Measurements from ENCODE around the gene NDUFB7.
"Not testable (repeated sequence)": the region's sequence is repeated elsewhere in the genome, so short reads cannot be mapped to it uniquely, and the experiment has no call there.

NDUFB7 gene

GRCh38 chr19:14571695-14572490, at the start of gene NDUFB7:
Gene NDUFB7, minus strand, starts transcription at chr19:14572066. Its CDS starts 66 bp downstream, at chr19:14572000.
- peak; percentile 93 for DNase-seq (ENCODE audit: low spot score)

GRCh38 chr19:14619404-14619803, 47.5 kb upstream of the NDUFB7 start:
- no peak for DNase-seq (ENCODE audit: low spot score)

- DNase-seq (ENCODE audit: low spot score) = no peak
Observed at GRCh38 chr19:14616407-14616806, 44.5 kb upstream of the NDUFB7 start.

- no peak for DNase-seq (ENCODE audit: low spot score)
Observed at GRCh38 chr19:14615623-14616022, 43.8 kb upstream of the NDUFB7 start.

GRCh38 chr19:14614099-14614412, 42.2 kb upstream of the NDUFB7 start:
- DNase-seq (ENCODE audit: low spot score) = no peak

- not testable (repeated sequence) for DNase-seq (ENCODE audit: low spot score)
Observed at GRCh38 chr19:14613399-14614098, 41.7 kb upstream of the NDUFB7 start.

GRCh38 chr19:14612657-14613056, 40.8 kb upstream of the NDUFB7 start:
- DNase-seq (ENCODE audit: low spot score) = no peak

- DNase-seq (ENCODE audit: low spot score) = not testable (repeated sequence)
Observed at GRCh38 chr19:14612242-14612641, 40.4 kb upstream of the NDUFB7 start.

- DNase-seq (ENCODE audit: low spot score) = no peak
Observed at GRCh38 chr19:14611051-14611450, 39.2 kb upstream of the NDUFB7 start.

- DNase-seq (ENCODE audit: low spot score) = no peak
Observed at GRCh38 chr19:14606627-14607026, 34.8 kb upstream of the NDUFB7 start.

- DNase-seq (ENCODE audit: low spot score) = no peak
Observed at GRCh38 chr19:14603990-14604387, 32.1 kb upstream of the NDUFB7 start.

- no peak for DNase-seq (ENCODE audit: low spot score)
Observed at GRCh38 chr19:14599548-14600147, 27.8 kb upstream of the NDUFB7 start.

- no peak for DNase-seq (ENCODE audit: low spot score)
Observed at GRCh38 chr19:14595558-14595957, 23.7 kb upstream of the NDUFB7 start.

GRCh38 chr19:14589433-14589832, 17.6 kb upstream of the NDUFB7 start:
- DNase-seq (ENCODE audit: low spot score) = not testable (repeated sequence)

- peak; percentile 25 for DNase-seq (ENCODE audit: low spot score)
Observed at GRCh38 chr19:14585187-14585586, 13.3 kb upstream of the NDUFB7 start.

- not testable (repeated sequence) for DNase-seq (ENCODE audit: low spot score)
Observed at GRCh38 chr19:14584372-14584771, 12.5 kb upstream of the NDUFB7 start.

GRCh38 chr19:14582894-14583340, 11.1 kb upstream of the NDUFB7 start, which contains the start of gene CLEC17A:
Gene CLEC17A, plus strand, starts transcription at chr19:14583084. Its CDS starts 77 bp downstream, at chr19:14583161.
- no peak for DNase-seq (ENCODE audit: low spot score)

GRCh38 chr19:14580623-14581237, 8.9 kb upstream of the NDUFB7 start:
- DNase-seq (ENCODE audit: low spot score) = no peak

GRCh38 chr19:14577885-14578427, 6.1 kb upstream of the NDUFB7 start:
- no peak for DNase-seq (ENCODE audit: low spot score)

GRCh38 chr19:14577264-14577663, 5.4 kb upstream of the NDUFB7 start:
- no peak for DNase-seq (ENCODE audit: low spot score)

- DNase-seq (ENCODE audit: low spot score) = no peak
Observed at GRCh38 chr19:14576363-14576762, 4.5 kb upstream of the NDUFB7 start.

- DNase-seq (ENCODE audit: low spot score) = no peak
Observed at GRCh38 chr19:14575428-14575980, 3.6 kb upstream of the NDUFB7 start.
